ENCODE measurements around the gene RTEL1.

The RTEL1 gene

GRCh38 chr20:63690003-63690897 is 32.1 kb downstream of the RTEL1 start:
- no peak for DNase-seq

- no peak for DNase-seq
Measured at GRCh38 chr20:63690898-63691710, 33.0 kb downstream of the RTEL1 start.

- DNase-seq = no peak
Measured at GRCh38 chr20:63691711-63692435, 33.8 kb downstream of the RTEL1 start.

GRCh38 chr20:63692436-63693082 is 34.4 kb downstream of the RTEL1 start:
- no peak for DNase-seq

GRCh38 chr20:63693083-63693732 is 35.1 kb downstream of the RTEL1 start:
- DNase-seq = no peak

GRCh38 chr20:63693733-63694583 is 35.8 kb downstream of the RTEL1 start:
- DNase-seq = no peak

- no peak for DNase-seq
Measured at GRCh38 chr20:63694584-63695423, 36.7 kb downstream of the RTEL1 start.

- no peak for DNase-seq
Measured at GRCh38 chr20:63695424-63696305, 37.6 kb downstream of the RTEL1 start.

GRCh38 chr20:63696306-63696627 is 38.2 kb downstream of the RTEL1 start:
- DNase-seq = no peak

GRCh38 chr20:63696628-63697356 is 38.7 kb downstream of the RTEL1 start, which contains the start of gene TNFRSF6B:
TSS of gene TNFRSF6B (plus strand) at chr20:63696652. CDS start at chr20:63696768, 116 bp downstream.
- DNase-seq = no peak

- no peak for DNase-seq
Measured at GRCh38 chr20:63697357-63697867, 39.3 kb downstream of the RTEL1 start.

GRCh38 chr20:63697868-63698545 is 39.9 kb downstream of the RTEL1 start:
- no peak for DNase-seq

GRCh38 chr20:63698739-63699465 is 40.8 kb downstream of the RTEL1 start:
- no peak for DNase-seq

- no peak for DNase-seq
Measured at GRCh38 chr20:63699466-63700198, 41.5 kb downstream of the RTEL1 start.

GRCh38 chr20:63700199-63701050 is 42.3 kb downstream of the RTEL1 start:
- DNase-seq = no peak
